ENCODE measurements around the gene PTGFR. TPM values are rescaled to one million over a fixed set of nuclear protein-coding genes. Genes with fewer than 3 reads are reported as not detected.

Gene PTGFR
- total and polyA plus RNA-seq, 2 experiments from 2014 or later, result 8.3 to 13.3 TPM

- in situ Hi-C loops (cut with MboI), result no loop called here
- WGBS, 2 experiments (ENCODE audit: low coverage in 1 of 2, low lambda C conversion rate in 2 of 2, missing lambda C conversion rate in 2 of 2), result 78 to 85% methylated on average over 2 of the region's 2 CpGs
- H3K36me3 ChIP-seq (ENCODE audit: low read depth), result no peaks in the 10 kb centered on the region
- no peaks in the 10 kb centered on the region for H3K27me3 ChIP-seq (replicated peaks; ENCODE audit: insufficient read depth)
- 0 out of 2 replicates have a peak, but pooled peaks cover 5% of the 10 kb centered on the region for H3K79me2 ChIP-seq (ENCODE audit: insufficient read depth)
- no peaks in the 10 kb centered on the region for H3K9me3 ChIP-seq (ENCODE audit: low read depth)
- no peak overlapping the region for H3K9ac ChIP-seq
- H3K4me2 ChIP-seq (ENCODE audit: unreplicated experiment), result no peak overlapping the region
- no peak overlapping the region for H2AFZ ChIP-seq
- H3K4me1 ChIP-seq (ENCODE audit: insufficient read depth), result peaks cover 25% of the 10 kb centered on the region
- H4K20me1 ChIP-seq (ENCODE audit: insufficient read depth), result no peaks in the 10 kb centered on the region
- H3K27ac ChIP-seq, result no peak overlapping the region
- no peaks in the 10 kb centered on the region for H3F3A ChIP-seq (ENCODE audit: insufficient read depth)
- no peak for DNase-seq
- TF ChIP-seq EZH2phosphoT487 (IDR thresholded peaks at IDR 0.05; ENCODE audit: insufficient read depth, low read depth) (no peak), EZH2 (IDR thresholded peaks at IDR 0.05; ENCODE audit: insufficient read depth, poor library complexity, severe bottlenecking) (no peak)
- H3K4me3 ChIP-seq, result no peak overlapping the region
- H3K9me2 ChIP-seq (ENCODE audit: insufficient read depth), result no peaks in the 10 kb centered on the region
Observed at GRCh38 chr1:78500529-78500928, 9.8 kb downstream of the PTGFR start.

GRCh38 chr1:78501203-78501602 lies 10.4 kb downstream of the PTGFR start:
- no peak overlapping the region for H3K4me2 ChIP-seq (ENCODE audit: unreplicated experiment)
- in situ Hi-C loops (cut with MboI), result no loop called here
- 0 out of 2 replicates have a peak, but pooled peaks cover 5% of the 10 kb centered on the region for H3K79me2 ChIP-seq (ENCODE audit: insufficient read depth)
- no peak for TF ChIP-seq EZH2 (IDR thresholded peaks at IDR 0.05; ENCODE audit: insufficient read depth, poor library complexity, severe bottlenecking)
- no peak for TF ChIP-seq EZH2phosphoT487 (IDR thresholded peaks at IDR 0.05; ENCODE audit: insufficient read depth, low read depth)
- H3K36me3 ChIP-seq (ENCODE audit: low read depth), result no peaks in the 10 kb centered on the region
- no peaks in the 10 kb centered on the region for H3K9me2 ChIP-seq (ENCODE audit: insufficient read depth)
- H3K9ac ChIP-seq, result no peak overlapping the region
- no peak for DNase-seq
- no peak overlapping the region for H3K4me3 ChIP-seq
- no peaks in the 10 kb centered on the region for H3F3A ChIP-seq (ENCODE audit: insufficient read depth)
- H3K4me1 ChIP-seq (ENCODE audit: insufficient read depth), result peaks cover 19% of the 10 kb centered on the region
- H3K9me3 ChIP-seq (ENCODE audit: low read depth), result no peaks in the 10 kb centered on the region
- H3K27ac ChIP-seq, result no peak overlapping the region
- no peak overlapping the region for H2AFZ ChIP-seq
- H4K20me1 ChIP-seq (ENCODE audit: insufficient read depth), result no peaks in the 10 kb centered on the region
- H3K27me3 ChIP-seq (replicated peaks; ENCODE audit: insufficient read depth), result no peaks in the 10 kb centered on the region

- no peak for TF ChIP-seq EZH2 (IDR thresholded peaks at IDR 0.05; ENCODE audit: insufficient read depth, poor library complexity, severe bottlenecking)
- TF ChIP-seq EZH2phosphoT487 (IDR thresholded peaks at IDR 0.05; ENCODE audit: insufficient read depth, low read depth), result no peak
- no peak overlapping the region for H3K9ac ChIP-seq
- no peaks in the 10 kb centered on the region for H3F3A ChIP-seq (ENCODE audit: insufficient read depth)
- H3K36me3 ChIP-seq (ENCODE audit: low read depth), result no peaks in the 10 kb centered on the region
- H3K27ac ChIP-seq, result no peak overlapping the region
- no peak for DNase-seq
- H3K79me2 ChIP-seq (ENCODE audit: insufficient read depth), result no peaks in the 10 kb centered on the region
- H3K4me3 ChIP-seq, result no peak overlapping the region
- H3K27me3 ChIP-seq (replicated peaks; ENCODE audit: insufficient read depth), result no peaks in the 10 kb centered on the region
- no peak overlapping the region for H3K4me2 ChIP-seq (ENCODE audit: unreplicated experiment)
- H3K9me3 ChIP-seq (ENCODE audit: low read depth), result peaks cover 2% of the 10 kb centered on the region
- H3K4me1 ChIP-seq (ENCODE audit: insufficient read depth), result no peaks in the 10 kb centered on the region
- H3K9me2 ChIP-seq (ENCODE audit: insufficient read depth), result no peaks in the 10 kb centered on the region
- H2AFZ ChIP-seq, result no peak overlapping the region
- 81 to 82% methylated on average over 3 of the region's 3 CpGs for WGBS, 2 experiments (ENCODE audit: low coverage in 1 of 2, low lambda C conversion rate in 2 of 2, missing lambda C conversion rate in 2 of 2)
- H4K20me1 ChIP-seq (ENCODE audit: insufficient read depth), result no peaks in the 10 kb centered on the region
- in situ Hi-C loops (cut with MboI), result no loop called here
Observed at GRCh38 chr1:78511334-78511733, 20.6 kb downstream of the PTGFR start.

GRCh38 chr1:78516716-78517115 lies 25.9 kb downstream of the PTGFR start:
- no peak overlapping the region for H2AFZ ChIP-seq
- no peak overlapping the region for H3K4me2 ChIP-seq (ENCODE audit: unreplicated experiment)
- H3K27me3 ChIP-seq (replicated peaks; ENCODE audit: insufficient read depth), result no peaks in the 10 kb centered on the region
- no peaks in the 10 kb centered on the region for H3K9me2 ChIP-seq (ENCODE audit: insufficient read depth)
- no peaks in the 10 kb centered on the region for H3K79me2 ChIP-seq (ENCODE audit: insufficient read depth)
- H3K9me3 ChIP-seq (ENCODE audit: low read depth), result peaks cover 2% of the 10 kb centered on the region
- no peaks in the 10 kb centered on the region for H4K20me1 ChIP-seq (ENCODE audit: insufficient read depth)
- TF ChIP-seq EZH2phosphoT487 (IDR thresholded peaks at IDR 0.05; ENCODE audit: insufficient read depth, low read depth) (no peak), EZH2 (IDR thresholded peaks at IDR 0.05; ENCODE audit: insufficient read depth, poor library complexity, severe bottlenecking) (no peak)
- no peaks in the 10 kb centered on the region for H3K36me3 ChIP-seq (ENCODE audit: low read depth)
- H3K4me3 ChIP-seq, result no peak overlapping the region
- H3K4me1 ChIP-seq (ENCODE audit: insufficient read depth), result peaks cover 14% of the 10 kb centered on the region
- DNase-seq, result no peak
- no peak overlapping the region for H3K27ac ChIP-seq
- in situ Hi-C loops (cut with MboI), result no loop called here
- no peak overlapping the region for H3K9ac ChIP-seq
- no peaks in the 10 kb centered on the region for H3F3A ChIP-seq (ENCODE audit: insufficient read depth)
- WGBS, 2 experiments (ENCODE audit: low coverage in 1 of 2, low lambda C conversion rate in 2 of 2, missing lambda C conversion rate in 2 of 2), result 47 to 55% methylated on average over 2 of the region's 2 CpGs

- Histone ChIP-seq H3K9ac (no peak overlapping the region), H4K20me1 (ENCODE audit: insufficient read depth) (no peaks in the 10 kb centered on the region), H3K79me2 (ENCODE audit: insufficient read depth) (no peaks in the 10 kb centered on the region), H3K36me3 (ENCODE audit: low read depth) (no peaks in the 10 kb centered on the region), H2AFZ (no peak overlapping the region), H3K9me3 (ENCODE audit: low read depth) (no peaks in the 10 kb centered on the region), H3K9me2 (ENCODE audit: insufficient read depth) (no peaks in the 10 kb centered on the region), H3K4me2 (ENCODE audit: unreplicated experiment) (no peak overlapping the region), H3K4me3 (no peak overlapping the region), H3K4me1 (ENCODE audit: insufficient read depth) (peaks cover 14% of the 10 kb centered on the region), H3F3A (ENCODE audit: insufficient read depth) (no peaks in the 10 kb centered on the region), H3K27ac (no peak overlapping the region), H3K27me3 (replicated peaks; ENCODE audit: insufficient read depth) (no peaks in the 10 kb centered on the region)
- WGBS, 2 experiments (ENCODE audit: low coverage in 1 of 2, low lambda C conversion rate in 2 of 2, missing lambda C conversion rate in 2 of 2), result 59 to 60% methylated on average over 4 of the region's 4 CpGs
- peak; percentile 35 for DNase-seq
- in situ Hi-C loops (cut with MboI), result no loop called here
- TF ChIP-seq EZH2phosphoT487 (IDR thresholded peaks at IDR 0.05; ENCODE audit: insufficient read depth, low read depth) (no peak), EZH2 (IDR thresholded peaks at IDR 0.05; ENCODE audit: insufficient read depth, poor library complexity, severe bottlenecking) (no peak)
Observed at GRCh38 chr1:78519446-78519845, 28.7 kb downstream of the PTGFR start.
